PC-3 (cell line): ENCODE measurements around the gene KCND3. TPM values are rescaled to one million over a fixed set of nuclear protein-coding genes. Genes with fewer than 3 reads are reported as not detected.

Experiments used
- ATAC-seq: fragments of 200-7000 bp; cut with Tn5 transposase; 2 replicates; pipeline ENCODE4 v1.9.1; 2020; ENCODE audit warnings: mild to moderate bottlenecking, moderate library complexity
- BruUV-seq: library from RNA; stranded (reverse); fragments of 400-500 nt; replicated peaks from 2 replicates; lab custom pipeline; 2021; lab: Mats Ljungman, UMichigan
- CTCF ChIA-PET: fragments of 300-600 bp; sonication (Branson Sonifier 250); formaldehyde crosslinking; loops from one replicate; lab custom pipeline; 2022; ENCODE audit warnings: antibody characterized with exemption; lab: Charles Lee
- POLR2A ChIA-PET: fragments of 300-600 bp; sonication (Branson Sonifier 250); formaldehyde crosslinking; loops from one replicate; lab custom pipeline; 2022; ENCODE audit warnings: antibody characterized with exemption; ENCODE audit not compliant: unreplicated experiment; lab: Charles Lee
- DNase-seq: peaks from one replicate; pipeline ENCODE4 v3.0.0-alpha.2; 2015
- H2AFZ ChIP-seq: fragments of 300-600 bp; sonication (generic); 2 replicates; pipeline ENCODE4 v1.6.0; 2016; ENCODE audit warnings: antibody characterized with exemption, low read length
- H3F3A ChIP-seq: fragments of 300-600 bp; sonication (generic); one replicate; pipeline ENCODE4 v1.6.0; 2017; ENCODE audit warnings: antibody characterized with exemption, low read length, control low read depth, mild to moderate bottlenecking; ENCODE audit not compliant: unreplicated experiment
- H3K27ac ChIP-seq: fragments of 300-600 bp; sonication (generic); 2 replicates; pipeline ENCODE4 v1.5.1; 2016; ENCODE audit warnings: mild to moderate bottlenecking, low read length
- H3K27me3 ChIP-seq: fragments of 300-600 bp; sonication (generic); 2 replicates; pipeline ENCODE4 v1.6.1; 2016; ENCODE audit warnings: low read length, mixed read lengths
- H3K36me3 ChIP-seq: fragments of 300-600 bp; sonication (generic); 2 replicates; pipeline ENCODE4 v1.6.1; 2016; ENCODE audit warnings: low read depth, mixed run types, low read length, mixed read lengths
- H3K4me1 ChIP-seq: fragments of 300-600 bp; sonication (generic); 2 replicates; pipeline ENCODE4 v1.5.1; 2016; ENCODE audit warnings: low read length; ENCODE audit not compliant: insufficient read depth
- H3K4me2 ChIP-seq: fragments of 300-600 bp; sonication (generic); 2 replicates; pipeline ENCODE4 v1.6.0; 2016; ENCODE audit warnings: low read length
- H3K4me3 ChIP-seq: fragments of 300-600 bp; sonication (generic); 2 replicates; pipeline ENCODE4 v1.5.1; 2016; ENCODE audit warnings: mild to moderate bottlenecking, low read length, mixed read lengths
- H3K79me2 ChIP-seq: fragments of 300-600 bp; sonication (generic); 2 replicates; pipeline ENCODE4 v1.6.1; 2017; ENCODE audit warnings: low read length, mixed read lengths
- H3K9ac ChIP-seq: fragments of 300-600 bp; sonication (generic); 2 replicates; pipeline ENCODE4 v1.6.0; 2016; ENCODE audit warnings: mild to moderate bottlenecking, low read length
- H3K9me2 ChIP-seq: fragments of 300-600 bp; sonication (generic); replicated peaks from 2 replicates; pipeline ENCODE4 v1.6.1; 2016; ENCODE audit warnings: mixed run types, low read length, mixed read lengths
- H3K9me3 ChIP-seq: fragments of 300-600 bp; sonication (generic); 2 replicates; pipeline ENCODE4 v1.6.1; 2016; ENCODE audit warnings: low read length, mixed read lengths
- H4K20me1 ChIP-seq: fragments of 300-600 bp; sonication (generic); 2 replicates; pipeline ENCODE4 v1.6.1; 2016; ENCODE audit warnings: low read length, mixed read lengths
- EZH2 ChIP-seq: fragments of 300-600 bp; sonication (generic); IDR thresholded peaks from one replicate; pipeline ENCODE4 v1.6.1; 2017; ENCODE audit warnings: antibody characterized with exemption, mild to moderate bottlenecking, low read length; ENCODE audit not compliant: unreplicated experiment
- EZH2phosphoT487 ChIP-seq: fragments of 300-600 bp; sonication (generic); IDR thresholded peaks from 2 replicates; pipeline ENCODE4 v1.6.1; 2018; ENCODE audit warnings: mild to moderate bottlenecking, antibody characterized with exemption, low read length, borderline replicate concordance
- intact Hi-C: fragments of 100-400 bp; cut with micrococcal nuclease; formaldehyde crosslinking; loops from 2 replicates; pipeline ENCODE4 v1.9.0; 2023
- total RNA-seq: library from RNA; depleted of rRNA; stranded (reverse); fragments of >200 nt; gene quantifications from 2 replicates; pipeline ENCODE4 v1.2.3, GENCODE V29; 2014
- TF ChIP-seq, protein P1 (sequence below): fragments of 300-600 bp; sonication (generic); conservative IDR thresholded peaks from 2 replicates; pipeline ENCODE4 v1.5.1; 2017; ENCODE audit warnings: antibody characterized with exemption, low read depth, mild to moderate bottlenecking, low read length

KCND3 gene
- total RNA-seq, 1 experiment from 2014 or later: not detected

DNA sequence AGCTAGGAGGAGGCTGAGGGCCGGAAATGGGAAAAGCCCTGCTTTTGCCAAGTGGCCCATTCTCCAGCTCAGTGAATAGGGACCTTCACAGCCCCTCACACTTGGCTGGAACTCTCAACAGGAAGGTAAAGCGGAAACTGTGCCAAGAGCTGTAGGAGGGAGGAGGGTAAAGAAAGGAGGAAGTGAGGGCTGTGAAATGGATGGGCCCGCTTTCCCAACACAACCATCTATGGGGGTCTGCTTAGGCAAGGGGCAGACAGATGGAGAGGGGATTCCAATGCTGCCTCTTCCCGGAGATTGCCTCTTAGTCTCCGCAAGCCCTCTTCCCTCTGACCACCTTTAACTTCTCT, 255.5 kb downstream of the KCND3 start:
- BruUV-seq: no TSS peak
- ATAC-seq: no peak
- no peaks in the 10 kb centered on the region for H3F3A ChIP-seq
- H3K9me3 ChIP-seq: no peaks in the 10 kb centered on the region
- intact Hi-C loops: no loop called here
- peaks cover 10% of the 10 kb centered on the region; the same call in 1 of the 2 replicates for H3K4me1 ChIP-seq
- CTCF ChIA-PET: no interaction called here
- H3K27me3 ChIP-seq: no peaks in the 10 kb centered on the region
- no peak overlapping the region for H3K4me2 ChIP-seq
- no peak overlapping the region for H2AFZ ChIP-seq
- no peaks in the 10 kb centered on the region for H3K9me2 ChIP-seq
- no peak overlapping the region for H3K9ac ChIP-seq
- no peak overlapping the region for H3K4me3 ChIP-seq
- no peak for DNase-seq
- no peak overlapping the region for H3K27ac ChIP-seq
- H4K20me1 ChIP-seq: no peaks in the 10 kb centered on the region
- TF ChIP-seq, protein P1, sequence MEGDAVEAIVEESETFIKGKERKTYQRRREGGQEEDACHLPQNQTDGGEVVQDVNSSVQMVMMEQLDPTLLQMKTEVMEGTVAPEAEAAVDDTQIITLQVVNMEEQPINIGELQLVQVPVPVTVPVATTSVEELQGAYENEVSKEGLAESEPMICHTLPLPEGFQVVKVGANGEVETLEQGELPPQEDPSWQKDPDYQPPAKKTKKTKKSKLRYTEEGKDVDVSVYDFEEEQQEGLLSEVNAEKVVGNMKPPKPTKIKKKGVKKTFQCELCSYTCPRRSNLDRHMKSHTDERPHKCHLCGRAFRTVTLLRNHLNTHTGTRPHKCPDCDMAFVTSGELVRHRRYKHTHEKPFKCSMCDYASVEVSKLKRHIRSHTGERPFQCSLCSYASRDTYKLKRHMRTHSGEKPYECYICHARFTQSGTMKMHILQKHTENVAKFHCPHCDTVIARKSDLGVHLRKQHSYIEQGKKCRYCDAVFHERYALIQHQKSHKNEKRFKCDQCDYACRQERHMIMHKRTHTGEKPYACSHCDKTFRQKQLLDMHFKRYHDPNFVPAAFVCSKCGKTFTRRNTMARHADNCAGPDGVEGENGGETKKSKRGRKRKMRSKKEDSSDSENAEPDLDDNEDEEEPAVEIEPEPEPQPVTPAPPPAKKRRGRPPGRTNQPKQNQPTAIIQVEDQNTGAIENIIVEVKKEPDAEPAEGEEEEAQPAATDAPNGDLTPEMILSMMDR: no peak
- TF ChIP-seq EZH2: no peak
- no peak for TF ChIP-seq EZH2phosphoT487
- H3K79me2 ChIP-seq: no peaks in the 10 kb centered on the region
- POLR2A ChIA-PET: no interaction called here
- no peaks in the 10 kb centered on the region for H3K36me3 ChIP-seq

DNA sequence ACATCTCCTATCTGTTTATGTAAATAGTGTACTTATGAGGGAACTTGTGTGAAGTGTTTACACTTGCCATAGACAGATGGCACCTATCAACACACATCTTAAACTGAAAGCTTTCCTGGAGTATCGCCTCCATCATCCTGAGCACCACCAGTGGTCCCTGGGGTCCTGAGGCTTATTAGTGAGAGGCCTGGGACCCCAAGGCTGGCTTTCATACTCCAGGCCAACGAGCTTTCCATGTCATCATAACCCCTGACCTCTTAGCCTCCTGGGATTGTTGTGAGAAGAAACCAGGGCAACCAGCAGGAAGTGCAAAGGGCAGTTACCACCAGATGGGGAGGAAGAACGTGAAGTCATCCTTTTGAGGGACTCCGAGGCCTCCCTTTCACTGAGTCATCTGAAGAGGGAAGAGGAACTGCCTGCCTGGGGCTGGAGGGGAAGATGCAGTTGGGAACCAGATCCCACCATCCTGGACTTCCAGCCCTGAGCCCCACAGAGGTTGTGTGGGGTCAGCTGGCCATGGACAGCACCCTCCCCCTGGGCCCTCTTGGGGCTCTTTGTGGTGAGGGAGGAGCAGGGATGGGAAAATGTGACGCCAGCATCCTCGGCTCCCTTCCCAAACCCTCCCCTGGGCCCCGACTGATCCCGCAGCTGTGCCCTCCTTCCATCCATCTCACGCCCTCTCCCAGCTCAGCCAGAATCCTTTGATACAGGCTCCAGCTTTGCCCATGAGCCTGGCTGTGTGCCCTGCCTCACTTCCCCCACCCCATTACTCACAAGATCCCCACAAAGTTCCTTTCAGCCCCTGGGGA, 256.1 kb downstream of the KCND3 start:
- intact Hi-C loops: no loop called here
- Histone ChIP-seq H2AFZ (no peak overlapping the region), H3K9me2 (no peaks in the 10 kb centered on the region), H4K20me1 (no peaks in the 10 kb centered on the region), H3K4me3 (no peak overlapping the region), H3K27ac (no peak overlapping the region), H3K27me3 (no peaks in the 10 kb centered on the region), H3K9me3 (no peaks in the 10 kb centered on the region), H3K36me3 (no peaks in the 10 kb centered on the region), H3K4me2 (no peak overlapping the region), H3F3A (no peaks in the 10 kb centered on the region), H3K9ac (no peak overlapping the region), H3K79me2 (no peaks in the 10 kb centered on the region), H3K4me1 (peaks cover 6% of the 10 kb centered on the region; the same call in 1 of the 2 replicates)
- CTCF ChIA-PET: no interaction called here
- ATAC-seq (no peak), DNase-seq (no peak)
- no peak for TF ChIP-seq EZH2
- POLR2A ChIA-PET: no interaction called here
- no TSS peak for BruUV-seq

DNA sequence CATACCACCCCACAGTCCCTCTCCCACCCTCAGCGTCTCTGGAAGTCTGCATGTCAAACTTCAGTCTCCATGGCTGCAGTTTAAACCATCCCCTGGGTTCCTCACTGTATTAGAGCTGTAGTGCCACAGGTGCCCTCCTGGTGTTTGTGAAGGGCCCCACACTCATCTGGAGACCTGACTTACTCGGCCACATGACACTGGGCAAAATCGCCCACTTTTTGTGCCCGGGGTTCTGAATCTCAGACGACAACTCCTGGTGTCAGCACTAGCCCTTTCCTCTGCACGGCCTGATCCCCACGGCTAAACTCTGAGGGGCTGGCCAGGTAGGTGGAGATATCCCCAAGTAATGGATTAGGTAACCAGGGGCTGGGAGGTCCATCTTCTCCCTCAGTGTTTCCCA, 256.8 kb downstream of the KCND3 start:
- no peak overlapping the region for H2AFZ ChIP-seq
- ChIA-PET POLR2A (no interaction called here), CTCF (no interaction called here)
- no peak overlapping the region for H3K4me3 ChIP-seq
- BruUV-seq: no TSS peak
- H3K9ac ChIP-seq: no peak overlapping the region
- no peak for TF ChIP-seq EZH2
- TF ChIP-seq, protein P1: no peak
- TF ChIP-seq EZH2phosphoT487: no peak
- H3K79me2 ChIP-seq: no peaks in the 10 kb centered on the region
- H3K27ac ChIP-seq: no peak overlapping the region
- no peak for ATAC-seq
- H3K9me2 ChIP-seq: no peaks in the 10 kb centered on the region
- H3K4me1 ChIP-seq: no peaks in the 10 kb centered on the region; the same call in 1 of the 2 replicates
- H3K9me3 ChIP-seq: no peaks in the 10 kb centered on the region
- intact Hi-C loops: no loop called here
- H3K36me3 ChIP-seq: no peaks in the 10 kb centered on the region
- H3K27me3 ChIP-seq: no peaks in the 10 kb centered on the region
- H3F3A ChIP-seq: no peaks in the 10 kb centered on the region
- H3K4me2 ChIP-seq: no peak overlapping the region
- no peaks in the 10 kb centered on the region for H4K20me1 ChIP-seq
- DNase-seq: no peak
